ENCODE results near the gene NRG2. TPM values are rescaled to one million over a fixed set of nuclear protein-coding genes. Genes with fewer than 3 reads are reported as not detected.

The NRG2 gene
- total RNA-seq, 1 donor from 2014 or later, result 1.4 TPM

- Mint-ChIP-seq H3K9me3 (no peaks in the 10 kb centered on the region), H3K4me1 (ENCODE audit: unreplicated experiment) (peaks cover 18% of the 10 kb centered on the region), H3K27me3 (peaks cover 25% of the 10 kb centered on the region), H3K36me3 (no peaks in the 10 kb centered on the region), H3K4me3 (no peak overlapping the region), H3K27ac (no peak overlapping the region)
- DNase-seq (ENCODE audit: extremely low spot score, unreplicated experiment), result no peak
- no peak for TF ChIP-seq CTCF (conservative IDR thresholded peaks at IDR 0.05)
Measured at GRCh38 chr5:139875957-139876356, 167.1 kb downstream of the NRG2 start.

GRCh38 chr5:139872851-139873794 lies 170.0 kb downstream of the NRG2 start:
- no peak for DNase-seq (ENCODE audit: extremely low spot score, unreplicated experiment)
- H3K4me3 Mint-ChIP-seq, result no peak overlapping the region
- H3K9me3 Mint-ChIP-seq, result no peaks in the 10 kb centered on the region
- no peak for TF ChIP-seq CTCF (conservative IDR thresholded peaks at IDR 0.05)
- H3K36me3 Mint-ChIP-seq, result no peaks in the 10 kb centered on the region
- H3K4me1 Mint-ChIP-seq (ENCODE audit: unreplicated experiment), result no peaks in the 10 kb centered on the region
- peaks cover 26% of the 10 kb centered on the region for H3K27me3 Mint-ChIP-seq
- H3K27ac Mint-ChIP-seq, result no peak overlapping the region

GRCh38 chr5:139872052-139872766 lies 170.9 kb downstream of the NRG2 start:
- Mint-ChIP-seq H3K36me3 (no peaks in the 10 kb centered on the region), H3K27me3 (peaks cover 31% of the 10 kb centered on the region), H3K27ac (no peak overlapping the region), H3K9me3 (no peaks in the 10 kb centered on the region), H3K4me1 (ENCODE audit: unreplicated experiment) (no peaks in the 10 kb centered on the region), H3K4me3 (no peak overlapping the region)
- TF ChIP-seq CTCF (conservative IDR thresholded peaks at IDR 0.05), result peak; percentile 35
- DNase-seq (ENCODE audit: extremely low spot score, unreplicated experiment), result no peak

GRCh38 chr5:139871614-139872013 lies 171.5 kb downstream of the NRG2 start:
- TF ChIP-seq CTCF (conservative IDR thresholded peaks at IDR 0.05), result no peak
- Mint-ChIP-seq H3K27me3 (peaks cover 37% of the 10 kb centered on the region), H3K9me3 (no peaks in the 10 kb centered on the region), H3K4me1 (ENCODE audit: unreplicated experiment) (no peaks in the 10 kb centered on the region), H3K27ac (no peak overlapping the region), H3K36me3 (no peaks in the 10 kb centered on the region), H3K4me3 (no peak overlapping the region)
- no peak for DNase-seq (ENCODE audit: extremely low spot score, unreplicated experiment)

- Mint-ChIP-seq H3K36me3 (no peaks in the 10 kb centered on the region), H3K4me1 (ENCODE audit: unreplicated experiment) (no peaks in the 10 kb centered on the region), H3K4me3 (no peak overlapping the region), H3K27ac (no peak overlapping the region), H3K27me3 (peaks cover 45% of the 10 kb centered on the region), H3K9me3 (no peaks in the 10 kb centered on the region)
- no peak for DNase-seq (ENCODE audit: extremely low spot score, unreplicated experiment)
- no peak for TF ChIP-seq CTCF (conservative IDR thresholded peaks at IDR 0.05)
Measured at GRCh38 chr5:139870677-139871076, 172.4 kb downstream of the NRG2 start.
